BJ (cell line): Measurements from ENCODE around the gene IL1RAPL1. TPM values are rescaled to one million over a fixed set of nuclear protein-coding genes. Genes with fewer than 3 reads are reported as not detected.

Source experiments
- CTCF ChIA-PET: fragments of 350-600 bp; formaldehyde crosslinking; extraction: SDS; loops from one replicate; lab custom pipeline; 2021; ENCODE audit warnings: antibody characterized with exemption, inconsistent platforms; lab: Yijun Ruan, JAX
- POLR2A ChIA-PET: fragments of 300-600 bp; sonication (Branson Sonifier 250); formaldehyde crosslinking; extraction: SDS; loops from one replicate; lab custom pipeline; 2021; ENCODE audit warnings: antibody characterized with exemption; lab: Charles Lee
- DNase-seq: peaks from one replicate; pipeline ENCODE4 v3.0.0-alpha.2; 2011; ENCODE audit warnings: low read depth
- H3K27me3 ChIP-seq: 2 replicates; pipeline ENCODE4 v1.6.0; 2011; ENCODE audit warnings: low read length; ENCODE audit not compliant: control insufficient read depth, insufficient read depth
- H3K36me3 ChIP-seq: 2 replicates; pipeline ENCODE4 v1.5.1; 2011; ENCODE audit warnings: low read length; ENCODE audit not compliant: control insufficient read depth, insufficient read depth
- H3K4me3 ChIP-seq: 2 replicates; pipeline ENCODE4 v1.5.1; 2011; ENCODE audit warnings: low read depth, mild to moderate bottlenecking, control low read depth, low read length
- polyA plus RNA-seq: library from polyadenylated mRNA; depleted of rRNA; stranded (reverse); fragments of >200 nt; gene quantifications from 2 replicates; pipeline ENCODE4 v1.2.3, GENCODE V29; 2011
- TF ChIP-seq, protein P1 (sequence below): IDR thresholded peaks from 2 replicates; pipeline ENCODE4 v1.5.1; 2011; ENCODE audit warnings: low read depth, mild to moderate bottlenecking, control low read depth, inconsistent platforms, low read length, moderate library complexity; ENCODE audit not compliant: insufficient read depth

Gene IL1RAPL1
- polyA plus RNA-seq, 1 experiment: 0.02 TPM

DNA sequence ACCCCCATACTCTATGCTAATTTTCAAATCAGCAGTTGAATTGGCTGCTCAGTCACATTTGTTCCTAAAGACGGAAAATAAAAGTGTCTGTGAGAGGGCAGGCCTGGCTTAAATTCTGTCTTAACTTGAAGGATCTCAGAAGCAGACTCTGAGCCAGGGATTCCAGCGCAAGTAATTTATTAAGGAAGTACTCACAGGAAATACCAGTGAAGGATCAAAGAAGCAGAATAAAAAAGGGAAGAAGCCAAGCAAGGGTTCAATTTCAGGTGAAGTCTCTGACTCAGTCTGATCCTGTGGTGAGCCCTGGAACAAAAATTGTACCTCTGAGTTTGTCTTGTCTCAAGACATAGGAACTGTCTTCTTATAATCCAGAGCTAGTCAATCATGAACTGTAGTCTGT lies 52.2 kb downstream of the IL1RAPL1 start:
- TF ChIP-seq, protein P1, sequence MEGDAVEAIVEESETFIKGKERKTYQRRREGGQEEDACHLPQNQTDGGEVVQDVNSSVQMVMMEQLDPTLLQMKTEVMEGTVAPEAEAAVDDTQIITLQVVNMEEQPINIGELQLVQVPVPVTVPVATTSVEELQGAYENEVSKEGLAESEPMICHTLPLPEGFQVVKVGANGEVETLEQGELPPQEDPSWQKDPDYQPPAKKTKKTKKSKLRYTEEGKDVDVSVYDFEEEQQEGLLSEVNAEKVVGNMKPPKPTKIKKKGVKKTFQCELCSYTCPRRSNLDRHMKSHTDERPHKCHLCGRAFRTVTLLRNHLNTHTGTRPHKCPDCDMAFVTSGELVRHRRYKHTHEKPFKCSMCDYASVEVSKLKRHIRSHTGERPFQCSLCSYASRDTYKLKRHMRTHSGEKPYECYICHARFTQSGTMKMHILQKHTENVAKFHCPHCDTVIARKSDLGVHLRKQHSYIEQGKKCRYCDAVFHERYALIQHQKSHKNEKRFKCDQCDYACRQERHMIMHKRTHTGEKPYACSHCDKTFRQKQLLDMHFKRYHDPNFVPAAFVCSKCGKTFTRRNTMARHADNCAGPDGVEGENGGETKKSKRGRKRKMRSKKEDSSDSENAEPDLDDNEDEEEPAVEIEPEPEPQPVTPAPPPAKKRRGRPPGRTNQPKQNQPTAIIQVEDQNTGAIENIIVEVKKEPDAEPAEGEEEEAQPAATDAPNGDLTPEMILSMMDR: no peak
- POLR2A ChIA-PET: no interaction called here
- DNase-seq: no peak
- CTCF ChIA-PET: no interaction called here
- Histone ChIP-seq H3K4me3 (no peak overlapping the region), H3K36me3 (no peaks in the 10 kb centered on the region), H3K27me3 (no peaks in the 10 kb centered on the region)

DNA sequence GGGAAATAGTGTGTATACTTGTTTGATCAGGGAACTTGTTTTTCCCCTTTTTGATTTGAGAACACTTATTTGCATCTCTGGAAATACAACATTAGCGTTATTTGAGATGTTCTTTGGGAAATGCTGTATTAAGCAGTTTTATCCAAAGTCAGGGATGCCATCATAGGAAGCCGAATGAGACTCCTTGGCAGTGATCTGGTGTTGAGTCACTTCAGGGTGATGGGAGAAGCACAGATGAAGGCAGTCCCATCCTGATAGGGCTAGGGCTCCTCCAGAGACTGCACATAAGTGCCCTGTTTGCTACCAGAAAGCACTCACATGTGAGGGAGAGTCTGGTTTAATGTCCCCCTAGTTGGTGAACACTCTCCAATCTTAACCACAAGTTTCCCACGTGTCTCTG lies 62.3 kb downstream of the IL1RAPL1 start:
- POLR2A ChIA-PET: no interaction called here
- Histone ChIP-seq H3K36me3 (no peaks in the 10 kb centered on the region), H3K4me3 (no peak overlapping the region), H3K27me3 (no peaks in the 10 kb centered on the region)
- no peak for DNase-seq
- TF ChIP-seq, protein P1: no peak
- CTCF ChIA-PET: no interaction called here

DNA sequence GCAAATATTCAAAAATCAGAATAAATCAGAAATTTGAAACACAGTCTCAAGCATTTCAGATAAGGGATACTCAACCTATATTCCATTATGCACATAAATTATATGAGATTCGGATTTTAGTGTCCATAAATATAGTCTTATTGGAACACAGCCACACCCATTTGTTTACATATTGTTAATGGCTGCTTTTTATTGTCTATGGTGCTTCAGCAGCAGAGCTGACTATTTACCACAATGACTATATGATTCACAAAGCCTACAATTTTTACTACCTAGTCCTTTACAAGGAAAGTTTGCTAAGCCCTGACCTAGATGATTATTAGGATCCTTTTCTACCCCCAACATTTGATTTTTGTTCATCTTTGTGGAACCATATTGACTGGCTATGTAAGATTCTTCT lies 63.9 kb downstream of the IL1RAPL1 start:
- TF ChIP-seq, protein P1: no peak
- CTCF ChIA-PET: no interaction called here
- Histone ChIP-seq H3K4me3 (no peak overlapping the region), H3K27me3 (no peaks in the 10 kb centered on the region), H3K36me3 (no peaks in the 10 kb centered on the region)
- DNase-seq: no peak
- POLR2A ChIA-PET: no interaction called here

DNA sequence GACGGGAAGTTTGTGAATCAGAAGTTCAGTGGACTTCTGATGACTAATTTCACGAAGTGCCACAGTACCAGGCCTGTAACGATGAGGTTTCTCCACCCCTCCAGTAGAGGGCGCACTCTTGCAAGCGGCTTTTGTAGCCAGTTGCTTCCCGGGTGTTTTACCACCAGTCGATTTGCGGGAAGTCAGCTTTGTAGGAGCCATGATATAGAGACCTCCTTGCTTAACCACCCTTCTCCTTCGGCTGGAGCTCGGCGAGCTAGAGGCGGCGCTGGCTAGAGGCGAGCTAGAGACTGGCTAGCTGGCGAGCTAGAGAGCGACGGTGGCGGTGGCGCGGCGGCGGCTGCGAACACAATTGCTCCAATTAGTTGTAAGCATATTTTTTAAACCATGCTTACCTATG lies 72.0 kb downstream of the IL1RAPL1 start:
- DNase-seq: no peak
- Histone ChIP-seq H3K36me3 (no peaks in the 10 kb centered on the region), H3K27me3 (no peaks in the 10 kb centered on the region), H3K4me3 (no peak overlapping the region)
- POLR2A ChIA-PET: no interaction called here
- CTCF ChIA-PET: no interaction called here
- TF ChIP-seq, protein P1: 0 out of 2 replicates have a peak, but pooled peaks have one; percentile 8

DNA sequence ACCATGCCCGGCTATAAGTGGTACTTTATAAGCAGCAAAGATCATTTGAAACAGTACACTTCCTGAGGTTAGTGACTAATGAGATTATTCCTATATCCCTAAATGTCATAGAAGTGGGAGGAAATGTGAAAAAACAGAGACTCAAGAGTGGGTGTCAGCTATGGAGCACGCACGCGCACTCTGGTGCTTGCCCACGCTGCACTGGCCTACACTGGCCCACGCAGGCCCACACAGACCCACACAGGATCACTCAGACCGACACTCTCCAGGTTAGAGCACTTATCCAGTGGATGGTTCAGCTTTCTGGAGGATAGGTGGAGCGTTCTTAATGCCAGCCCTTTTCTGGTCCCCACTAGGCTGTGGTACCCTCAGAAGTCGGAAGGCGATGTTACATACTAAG lies 78.5 kb downstream of the IL1RAPL1 start:
- POLR2A ChIA-PET: no interaction called here
- DNase-seq: no peak
- Histone ChIP-seq H3K4me3 (no peak overlapping the region), H3K36me3 (no peaks in the 10 kb centered on the region), H3K27me3 (no peaks in the 10 kb centered on the region)
- TF ChIP-seq, protein P1: no peak
- CTCF ChIA-PET: no interaction called here
